ENCODE data around the gene FRMPD1.

GRCh38 chr9:37602817-37603216, 47.9 kb upstream of the FRMPD1 start:
- no peak for TF ChIP-seq POLR2A (IDR thresholded peaks at IDR 0.05)
- TF ChIP-seq, protein P1, sequence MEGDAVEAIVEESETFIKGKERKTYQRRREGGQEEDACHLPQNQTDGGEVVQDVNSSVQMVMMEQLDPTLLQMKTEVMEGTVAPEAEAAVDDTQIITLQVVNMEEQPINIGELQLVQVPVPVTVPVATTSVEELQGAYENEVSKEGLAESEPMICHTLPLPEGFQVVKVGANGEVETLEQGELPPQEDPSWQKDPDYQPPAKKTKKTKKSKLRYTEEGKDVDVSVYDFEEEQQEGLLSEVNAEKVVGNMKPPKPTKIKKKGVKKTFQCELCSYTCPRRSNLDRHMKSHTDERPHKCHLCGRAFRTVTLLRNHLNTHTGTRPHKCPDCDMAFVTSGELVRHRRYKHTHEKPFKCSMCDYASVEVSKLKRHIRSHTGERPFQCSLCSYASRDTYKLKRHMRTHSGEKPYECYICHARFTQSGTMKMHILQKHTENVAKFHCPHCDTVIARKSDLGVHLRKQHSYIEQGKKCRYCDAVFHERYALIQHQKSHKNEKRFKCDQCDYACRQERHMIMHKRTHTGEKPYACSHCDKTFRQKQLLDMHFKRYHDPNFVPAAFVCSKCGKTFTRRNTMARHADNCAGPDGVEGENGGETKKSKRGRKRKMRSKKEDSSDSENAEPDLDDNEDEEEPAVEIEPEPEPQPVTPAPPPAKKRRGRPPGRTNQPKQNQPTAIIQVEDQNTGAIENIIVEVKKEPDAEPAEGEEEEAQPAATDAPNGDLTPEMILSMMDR (IDR thresholded peaks at IDR 0.05), result no peak
